Renal pelvis (tissue), 12 donors: ENCODE results near the gene KCNA10. TPM values are rescaled to one million over a fixed set of nuclear protein-coding genes. Genes with fewer than 3 reads are reported as not detected.
A peak's percentile ranks its signal among the peaks of the same experiment; 100 is the strongest.

ENCODE experiments used
- DNase-seq: peaks from one replicate; pipeline ENCODE4 v3.0.0-alpha.2; 2013
- long read RNA-seq, 16 experiments: transcript quantifications; one replicate each; lab custom pipeline, GENCODE V29; 2026
- polyA plus RNA-seq, 3 donors: library from polyadenylated mRNA; unstranded; fragments of 120-200 nt; gene quantifications; one replicate each; pipeline ENCODE4 v1.2.1, GENCODE V29; 2013; ENCODE audit not compliant: insufficient read length in 3 of 3

Gene KCNA10
- not detected for polyA plus RNA-seq
- long read RNA-seq, donor 1 = 0 reads
- long read RNA-seq, donor 2 = 0 reads
- long read RNA-seq, donor 3 = 0 reads
- long read RNA-seq, donor 4 = 0 reads
- long read RNA-seq, donor 5 = 0 reads
- long read RNA-seq, donor 6 = 0 reads
- long read RNA-seq, donor 7 = 0 reads
- long read RNA-seq, donor 8 = 0 reads
- long read RNA-seq, donor 9 = 0 reads
- long read RNA-seq, donor 10 = 0 reads
- long read RNA-seq, donor 11 = 0 reads
- long read RNA-seq, donor 12 = 0 reads
- long read RNA-seq, donor 13 = 0 reads
- long read RNA-seq, donor 14 = 0 reads
- long read RNA-seq, donor 15 = 0 reads
- long read RNA-seq, donor 16 = 0 reads

DNA sequence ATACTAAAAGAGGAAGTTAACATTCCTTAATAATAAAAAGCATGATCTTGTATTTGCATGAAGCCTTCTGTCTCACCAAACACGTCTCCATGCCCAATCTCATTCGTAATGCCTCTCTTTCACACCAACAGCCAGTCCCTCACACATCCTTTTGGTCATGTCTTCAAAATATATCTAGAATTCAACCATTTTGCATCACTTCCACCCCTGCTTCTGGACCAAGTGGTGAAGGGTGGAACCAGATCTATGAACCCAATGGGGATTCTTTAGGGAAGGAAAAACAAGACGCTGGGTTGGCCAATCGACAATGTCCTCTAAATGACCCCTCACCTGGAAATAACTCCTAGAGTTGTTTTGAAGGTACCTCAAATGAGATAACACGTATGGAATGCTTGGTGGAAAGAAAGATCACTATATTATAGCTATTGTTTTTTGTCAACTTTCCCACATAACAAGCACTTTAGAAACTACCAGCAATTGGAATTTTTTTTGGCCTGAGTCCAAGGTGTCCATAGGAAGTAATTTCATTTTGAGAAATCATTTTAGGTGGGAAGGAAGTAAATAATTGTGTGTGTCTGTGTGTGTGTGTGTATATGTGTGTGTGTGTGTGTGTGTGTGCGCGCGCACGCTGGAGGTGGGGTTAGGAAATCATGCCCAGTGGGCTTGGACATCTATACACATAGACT is at the start of gene KCNA10:
Gene KCNA10, minus strand, starts transcription at position 51 of the 686 bp plus-strand sequence. CDS start 388 bp downstream, outside the sequence.
- DNase-seq = no peak

DNA sequence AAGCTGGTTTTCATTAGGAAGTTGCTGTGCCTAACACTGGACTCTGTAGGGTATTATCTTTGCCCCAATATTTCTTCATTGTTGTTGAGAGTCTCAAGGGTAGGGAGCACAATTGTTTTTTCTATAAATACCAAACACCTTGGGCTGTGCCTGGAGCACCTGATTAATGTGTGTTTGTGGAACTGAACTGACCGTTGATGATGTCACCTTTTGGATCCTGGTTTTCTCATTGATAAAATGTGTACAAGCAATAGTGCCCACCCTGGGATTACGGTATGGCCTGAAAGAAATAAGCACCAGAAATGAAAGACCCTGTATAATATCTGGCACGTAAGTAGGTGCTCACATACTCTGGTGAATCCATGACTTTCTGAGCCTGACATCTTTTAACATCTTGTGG is 47.9 kb upstream of the KCNA10 start:
- no peak for DNase-seq

- DNase-seq = no peak
Measured at GRCh38 chr1:110565565-110565964, 46.6 kb upstream of the KCNA10 start.

DNA sequence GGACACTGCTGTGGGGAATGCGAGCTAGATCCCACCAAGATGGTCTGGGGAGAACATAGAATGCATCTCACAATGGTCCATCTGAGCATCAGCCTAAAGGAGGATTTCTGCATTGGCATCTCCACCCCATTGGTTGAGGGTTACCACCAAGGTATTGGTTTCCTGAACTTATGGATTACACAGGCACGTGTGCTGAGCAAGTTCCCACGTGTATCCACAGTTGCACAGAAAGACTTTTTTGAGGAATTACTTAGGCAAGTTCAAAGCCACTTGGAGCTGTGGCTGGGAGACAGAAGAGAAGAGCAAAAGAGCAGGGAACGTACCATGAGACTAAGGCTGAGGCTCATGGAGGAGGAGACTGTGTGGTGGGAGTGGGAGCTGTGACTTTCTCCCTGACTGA is 44.1 kb upstream of the KCNA10 start:
- no peak for DNase-seq

GRCh38 chr1:110561596-110561995 is 42.6 kb upstream of the KCNA10 start:
- DNase-seq = peak; percentile 17

DNA sequence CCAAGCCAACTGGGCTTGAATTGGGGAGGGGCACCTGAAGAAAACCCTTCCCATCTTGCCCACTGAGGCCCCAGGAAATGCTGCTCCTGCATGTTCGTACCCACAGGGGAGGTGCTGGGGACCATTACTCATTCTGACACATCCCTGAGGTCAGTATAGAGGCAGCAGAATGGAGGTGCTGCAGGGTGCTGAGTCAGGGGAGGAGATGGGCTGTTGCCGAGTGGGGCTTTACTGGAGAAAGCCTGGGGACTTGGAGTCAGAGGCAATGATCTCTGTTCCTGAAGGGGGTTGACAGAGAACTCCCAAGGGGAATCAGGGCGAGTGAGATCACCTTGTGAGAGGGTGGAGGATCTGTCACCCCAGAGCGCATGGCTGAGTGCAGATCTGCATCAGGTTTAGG is 40.2 kb upstream of the KCNA10 start:
- DNase-seq = no peak

DNA sequence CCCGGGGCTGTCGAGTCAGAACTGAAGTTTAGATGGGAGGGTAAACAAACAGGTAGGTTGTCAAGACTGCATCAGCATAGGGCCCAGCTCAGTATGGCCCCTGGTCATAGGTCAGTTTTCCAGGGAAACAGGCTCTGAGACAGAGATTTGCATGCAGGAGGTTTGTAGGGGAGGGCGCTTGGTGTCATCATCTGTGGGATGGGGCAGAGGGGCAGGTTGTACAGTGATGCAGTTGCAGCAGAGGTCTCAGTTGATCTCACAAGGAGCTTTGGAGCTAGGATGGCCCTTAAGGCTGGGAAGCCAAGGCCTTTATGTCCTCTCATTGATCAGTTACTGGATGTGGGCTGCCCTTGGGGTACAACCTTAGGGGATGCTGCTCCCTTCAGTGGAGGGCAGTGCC is 38.5 kb upstream of the KCNA10 start:
- DNase-seq = no peak

DNA sequence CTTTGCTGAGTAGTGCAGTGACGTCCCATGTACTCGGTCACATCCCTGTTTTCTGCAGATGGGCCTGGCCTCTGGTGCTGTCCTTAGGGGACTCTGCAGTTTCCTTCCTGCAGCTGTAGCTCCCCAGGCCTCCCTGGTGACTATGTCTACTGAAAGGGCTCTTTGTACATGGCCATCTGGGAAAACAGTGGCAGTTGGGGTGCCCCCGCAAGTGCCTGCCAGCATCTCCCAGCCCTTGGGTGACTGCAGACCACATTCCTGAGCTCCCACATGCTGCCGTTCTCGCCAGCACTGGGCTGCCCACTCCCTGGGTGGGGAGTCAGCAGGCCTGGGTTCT is 37.5 kb upstream of the KCNA10 start:
- no peak for DNase-seq

DNA sequence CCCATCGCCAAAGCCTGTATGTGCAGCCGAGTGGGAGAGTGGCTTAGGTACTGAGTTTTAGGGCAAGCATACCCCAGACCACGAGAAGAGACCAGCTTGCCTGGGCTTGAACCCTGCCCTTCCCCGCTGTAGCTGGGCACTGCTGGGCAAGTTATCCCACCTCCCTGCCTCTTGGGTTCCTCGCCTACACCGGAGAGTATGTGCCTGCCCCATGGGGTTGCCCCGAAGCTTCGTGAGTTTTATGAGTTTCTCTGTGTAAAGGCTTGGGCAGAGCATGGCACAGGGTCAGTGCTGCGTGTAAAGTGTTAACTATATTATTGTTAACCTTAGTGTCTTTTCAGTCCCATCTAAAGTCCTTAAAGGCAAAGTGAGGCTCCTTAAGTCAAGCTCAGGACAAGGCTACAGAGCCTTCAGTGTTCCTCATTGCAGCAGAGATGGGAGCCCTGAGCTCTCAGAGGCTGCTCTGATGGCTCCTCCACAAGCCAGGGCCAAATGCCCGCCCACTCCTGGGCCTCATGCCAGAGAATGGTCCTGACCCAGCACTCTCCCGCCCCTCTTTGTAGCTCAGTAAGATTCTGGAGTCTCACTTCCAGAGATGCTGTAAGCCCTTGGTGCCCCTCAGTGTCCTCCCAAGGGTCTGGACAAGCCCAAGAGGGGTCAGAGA is 37.0 kb upstream of the KCNA10 start:
- no peak for DNase-seq

DNA sequence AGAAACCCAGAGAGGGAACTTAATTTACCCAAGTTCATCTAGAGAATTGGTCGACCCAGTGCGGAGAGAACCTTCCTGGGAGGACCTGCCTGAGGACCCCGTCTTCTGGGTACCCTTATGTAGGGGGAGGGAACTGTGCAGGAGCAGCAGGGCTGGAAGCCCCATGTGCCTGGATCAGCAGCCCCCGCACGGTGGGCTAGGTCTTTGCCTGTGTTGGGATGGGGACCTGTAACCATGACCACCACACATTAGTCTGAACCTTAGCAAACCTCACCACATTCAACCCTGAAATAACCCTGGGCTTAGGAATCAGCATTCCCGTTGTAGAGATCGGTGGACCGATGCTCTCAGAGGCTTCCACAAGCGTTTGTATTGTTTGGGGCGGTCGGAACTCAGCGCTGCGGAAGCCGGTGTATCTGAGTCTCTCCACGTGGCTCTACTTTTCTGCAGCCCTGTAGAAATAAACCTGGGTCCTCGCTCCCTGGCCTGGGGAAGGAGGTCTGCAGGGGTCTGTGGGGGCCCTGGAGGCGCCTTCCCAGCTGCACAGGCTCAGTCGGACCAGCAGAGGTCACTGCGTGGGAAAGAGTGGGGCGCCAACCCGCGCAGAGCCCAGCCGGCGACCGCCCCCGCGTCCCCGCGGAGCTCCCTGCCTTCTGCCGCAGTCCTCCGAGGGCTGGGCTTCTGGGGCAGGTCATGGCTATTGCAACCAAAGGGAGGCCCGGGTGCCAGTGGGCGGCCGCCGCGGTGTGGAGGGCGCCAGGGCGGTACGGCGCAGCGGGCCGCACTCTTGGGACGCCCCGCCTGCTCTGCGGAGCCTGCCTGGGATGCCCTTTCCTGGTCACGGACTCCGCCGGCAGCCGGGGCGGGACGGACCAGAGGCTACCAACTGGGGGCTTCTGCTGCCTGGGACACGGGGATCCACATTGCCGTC is 36.2 kb upstream of the KCNA10 start:
- peak; percentile 34 for DNase-seq

DNA sequence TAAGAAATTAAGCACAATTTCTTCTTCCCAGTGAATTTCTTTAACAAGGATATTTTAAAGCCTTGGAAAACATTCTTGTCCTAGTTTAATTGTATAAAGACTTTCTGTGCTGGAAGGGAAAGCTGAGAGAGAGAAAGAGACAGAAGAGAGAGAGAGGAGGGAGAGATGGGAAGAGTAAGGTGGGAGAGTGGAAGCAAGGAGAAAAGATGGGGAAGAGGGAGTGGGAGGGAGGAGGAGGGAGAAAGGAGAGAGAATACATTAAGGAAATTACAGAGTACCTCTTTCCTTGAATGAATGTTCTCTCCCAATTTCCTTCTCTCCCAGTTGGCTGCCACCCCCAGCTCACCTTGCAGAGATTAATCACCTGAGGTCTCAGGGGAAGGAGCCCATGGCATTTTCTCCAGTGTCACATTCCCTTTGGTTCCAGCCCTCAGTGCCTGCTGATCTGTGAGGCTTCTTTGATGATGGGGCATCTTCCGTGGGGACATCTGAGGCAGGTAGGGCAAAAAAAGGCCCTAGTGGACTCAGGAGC is 32.4 kb upstream of the KCNA10 start:
- DNase-seq = no peak

DNA sequence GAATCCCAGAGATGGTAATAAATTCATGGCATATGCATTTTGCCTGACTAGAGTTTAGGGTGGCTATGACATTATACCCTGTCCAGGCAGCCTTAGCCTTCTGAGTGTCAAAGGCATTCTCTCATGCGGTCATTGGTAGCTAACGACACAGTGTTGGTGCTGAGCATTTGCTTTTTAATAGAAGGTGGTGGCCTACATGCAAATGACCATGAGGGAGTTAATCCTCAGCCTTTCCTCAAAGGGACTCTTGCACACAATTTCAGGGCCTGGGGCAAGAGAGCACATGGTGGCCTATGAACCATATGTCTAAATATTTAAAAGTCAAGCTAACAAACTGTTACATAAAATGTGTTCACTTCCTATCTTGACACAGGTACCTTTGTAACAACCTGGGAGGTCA is 30.9 kb upstream of the KCNA10 start:
- no peak for DNase-seq

DNA sequence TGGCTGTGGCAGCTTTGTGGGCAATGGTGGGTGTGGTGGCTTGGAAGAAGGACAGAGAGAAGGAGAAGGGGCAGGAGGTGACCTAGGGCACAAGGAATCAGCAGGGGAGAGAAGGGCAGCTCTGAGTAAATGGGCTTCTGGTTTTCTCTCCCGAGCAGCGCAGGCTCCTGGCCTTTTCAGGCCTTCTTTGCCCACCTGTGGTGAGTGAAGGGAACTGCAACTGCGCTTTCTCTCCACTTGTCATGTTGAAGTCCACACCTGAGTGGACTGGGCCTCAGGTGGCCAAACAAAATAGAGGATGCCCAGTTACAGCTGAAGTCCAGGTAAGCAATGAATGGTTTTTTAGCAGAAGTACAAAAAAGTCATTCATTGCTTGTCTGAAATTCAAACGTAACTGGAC is 29.4 kb upstream of the KCNA10 start:
- no peak for DNase-seq

- DNase-seq = no peak
Measured at GRCh38 chr1:110547017-110547416, 28.0 kb upstream of the KCNA10 start.

GRCh38 chr1:110545492-110545891 is 26.5 kb upstream of the KCNA10 start:
- DNase-seq = no peak

- no peak for DNase-seq
Measured at GRCh38 chr1:110544753-110545152, 25.8 kb upstream of the KCNA10 start.

DNA sequence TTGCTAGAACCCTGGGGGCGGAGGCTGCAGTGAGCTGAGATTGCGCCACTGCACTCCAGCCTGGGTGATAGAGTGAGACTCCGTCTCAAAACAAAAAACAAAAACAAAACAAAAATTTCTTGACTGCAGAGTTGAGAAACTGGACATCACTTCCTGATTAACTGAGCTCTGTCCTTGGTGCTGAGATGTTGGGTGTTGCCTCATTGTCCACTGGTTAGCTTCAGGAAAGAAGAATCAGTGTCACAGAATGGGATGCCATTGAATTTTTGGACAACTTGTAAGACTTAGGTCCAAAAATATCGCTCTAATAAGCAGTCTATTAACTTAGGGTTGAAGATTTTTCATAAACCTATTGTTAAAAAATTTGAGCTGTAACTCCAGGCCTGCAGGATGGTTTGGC is 23.8 kb upstream of the KCNA10 start:
- peak; percentile 42 for DNase-seq

DNA sequence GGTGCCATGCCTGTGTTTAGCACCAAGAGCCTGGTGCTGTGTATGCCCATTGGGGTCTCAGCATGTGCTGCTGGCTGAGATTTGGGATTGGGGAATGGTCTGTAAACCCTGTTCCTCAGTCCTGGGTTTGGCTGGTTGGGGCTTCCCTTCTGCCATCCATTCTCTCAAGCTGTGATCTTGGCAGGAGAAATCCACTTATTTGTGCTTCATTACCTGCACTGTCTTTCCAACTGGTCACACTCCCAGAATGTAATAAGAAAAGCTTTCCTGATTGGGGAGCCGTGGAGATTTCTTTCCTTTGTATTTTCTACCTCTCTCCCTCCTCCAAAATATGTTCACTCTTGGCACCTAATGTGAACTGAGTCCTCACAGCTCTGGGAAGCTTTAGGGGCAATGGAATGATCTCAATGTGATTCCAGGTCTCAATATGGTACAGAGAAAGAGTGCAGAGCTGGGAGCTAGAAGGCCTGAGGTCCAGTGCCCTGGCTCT is 23.0 kb upstream of the KCNA10 start:
- DNase-seq = no peak

- DNase-seq = no peak
Measured at GRCh38 chr1:110540891-110541685, 22.1 kb upstream of the KCNA10 start.

DNA sequence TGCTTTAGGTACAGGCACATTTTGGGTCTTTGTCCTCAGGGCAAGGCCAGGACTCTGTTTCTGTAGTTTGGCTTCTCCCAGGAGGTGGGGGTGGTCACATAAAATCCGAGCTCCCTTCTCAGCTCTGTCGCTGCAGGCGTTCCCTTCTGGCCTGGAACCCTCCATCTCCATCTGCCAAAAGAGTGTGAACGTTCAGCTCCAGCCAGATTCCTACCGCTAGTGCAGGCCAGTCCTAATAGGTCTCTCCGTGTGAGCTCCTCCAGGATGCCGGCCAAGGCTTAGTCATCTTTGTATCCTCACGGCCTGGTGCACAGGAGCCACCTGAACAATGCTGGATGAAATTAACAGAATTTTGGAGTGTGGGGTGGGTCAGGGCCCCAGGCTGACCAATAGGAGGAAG is 19.9 kb upstream of the KCNA10 start:
- DNase-seq = no peak

DNA sequence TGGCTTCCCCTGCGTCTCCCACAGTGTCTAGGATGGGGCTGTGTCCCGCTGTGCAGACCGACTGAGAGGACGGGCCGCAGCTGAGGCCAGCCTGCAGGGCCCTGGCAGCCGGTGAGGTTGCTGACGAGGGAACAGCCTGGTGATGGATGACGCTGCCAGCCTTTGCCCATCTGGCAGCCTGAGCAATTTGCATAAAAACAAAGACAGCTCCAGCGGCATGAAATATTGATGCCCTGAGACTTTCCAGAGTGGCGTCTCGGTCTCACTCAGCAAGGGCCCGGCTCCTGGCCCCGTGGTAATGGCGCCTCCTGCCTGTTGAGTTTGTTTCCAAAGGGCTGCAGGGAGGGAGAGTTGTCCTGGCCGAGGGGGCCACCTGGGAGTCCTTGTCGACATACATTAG is 19.1 kb upstream of the KCNA10 start:
- DNase-seq = no peak
